H9 (cell line): ENCODE measurements around the gene SHANK1. TPM values are rescaled to one million over a fixed set of nuclear protein-coding genes. Genes with fewer than 3 reads are reported as not detected.

Experiments
- DNase-seq: peaks from one replicate; pipeline ENCODE4 v3.0.0-alpha.2; 2017
- H2AFZ ChIP-seq: one replicate; pipeline ENCODE4 v1.6.1; 2013; ENCODE audit warnings: mild to moderate bottlenecking, low read length, control low read depth, moderate library complexity
- H2AK5ac ChIP-seq: 2 replicates; pipeline ENCODE4 v1.6.1; 2013; ENCODE audit warnings: low read length, control low read depth, mixed read lengths; ENCODE audit not compliant: insufficient read length
- H2BK120ac ChIP-seq: one replicate; pipeline ENCODE4 v1.6.1; 2013; ENCODE audit warnings: low read depth, mild to moderate bottlenecking, low read length, control low read depth, inconsistent platforms; ENCODE audit not compliant: poor library complexity, severe bottlenecking
- H2BK12ac ChIP-seq: 2 replicates; pipeline ENCODE4 v1.6.1; 2013; ENCODE audit warnings: low read length, control low read depth, mixed read lengths, low read depth; ENCODE audit not compliant: insufficient read length
- H2BK15ac ChIP-seq: 2 replicates; pipeline ENCODE4 v1.6.1; 2013; ENCODE audit warnings: low read depth, low read length, control low read depth
- H2BK20ac ChIP-seq: one replicate; pipeline ENCODE4 v1.6.1; 2013; ENCODE audit warnings: low read depth, mild to moderate bottlenecking, low read length, control low read depth, inconsistent platforms; ENCODE audit not compliant: poor library complexity, severe bottlenecking
- H2BK5ac ChIP-seq: 2 replicates; pipeline ENCODE4 v1.6.1; 2013; ENCODE audit warnings: low read length, control low read depth, mixed read lengths; ENCODE audit not compliant: insufficient read length
- H3K14ac ChIP-seq: 2 replicates; pipeline ENCODE4 v1.6.1; 2013; ENCODE audit warnings: low read length, control low read depth; ENCODE audit not compliant: insufficient read depth
- H3K18ac ChIP-seq: 2 replicates; pipeline ENCODE4 v1.6.1; 2013; ENCODE audit warnings: low read depth, mild to moderate bottlenecking, mixed read lengths, low read length, control low read depth; ENCODE audit not compliant: insufficient read length
- H3K23ac ChIP-seq: 2 replicates; pipeline ENCODE4 v1.6.1; 2013; ENCODE audit warnings: low read length, control low read depth, mixed read lengths, low read depth; ENCODE audit not compliant: insufficient read length
- H3K23me2 ChIP-seq: 2 replicates; pipeline ENCODE4 v1.6.1; 2013; ENCODE audit warnings: low read depth, mild to moderate bottlenecking, mixed read lengths, low read length, control low read depth; ENCODE audit not compliant: insufficient read length, poor library complexity, severe bottlenecking
- H3K27ac ChIP-seq: 2 replicates; pipeline ENCODE4 v1.5.1; 2013; ENCODE audit warnings: low read length, control low read depth, mixed read lengths, low read depth; ENCODE audit not compliant: insufficient read length
- H3K27me3 ChIP-seq: 2 replicates; pipeline ENCODE4 v1.6.1; 2013; ENCODE audit warnings: low read length, control low read depth, inconsistent platforms; ENCODE audit not compliant: insufficient read depth
- H3K4ac ChIP-seq: 2 replicates; pipeline ENCODE4 v1.6.1; 2013; ENCODE audit warnings: low read depth, mild to moderate bottlenecking, control low read depth, inconsistent platforms, low read length, moderate library complexity
- H3K4me1 ChIP-seq: 2 replicates; pipeline ENCODE4 v1.6.1; 2013; ENCODE audit warnings: low read length, control low read depth, inconsistent platforms; ENCODE audit not compliant: insufficient read depth
- H3K4me2 ChIP-seq: 2 replicates; pipeline ENCODE4 v1.6.1; 2013; ENCODE audit warnings: low read length, control low read depth, mixed read lengths; ENCODE audit not compliant: insufficient read length, insufficient read depth
- H3K56ac ChIP-seq: 2 replicates; pipeline ENCODE4 v1.6.1; 2013; ENCODE audit warnings: low read depth, mild to moderate bottlenecking, mixed read lengths, low read length, control low read depth; ENCODE audit not compliant: insufficient read length
- H3K79me1 ChIP-seq: 2 replicates; pipeline ENCODE4 v1.6.1; 2013; ENCODE audit warnings: low read depth, mild to moderate bottlenecking, moderate library complexity, low read length, control low read depth, inconsistent platforms; ENCODE audit not compliant: insufficient read depth, poor library complexity, severe bottlenecking
- H3K79me2 ChIP-seq: 2 replicates; pipeline ENCODE4 v1.6.1; 2013; ENCODE audit warnings: low read length, control low read depth, inconsistent platforms; ENCODE audit not compliant: insufficient read depth
- H3K9ac ChIP-seq: 2 replicates; pipeline ENCODE4 v1.6.1; 2013; ENCODE audit warnings: low read length, control low read depth, mixed read lengths; ENCODE audit not compliant: insufficient read length; ENCODE audit errors: extremely low read depth
- H3K9me3 ChIP-seq: one replicate; pipeline ENCODE4 v1.6.1; 2013; ENCODE audit warnings: low read depth, low read length, inconsistent platforms; ENCODE audit not compliant: control insufficient read depth
- H3T11ph ChIP-seq: one replicate; pipeline ENCODE4 v1.6.1; 2013; ENCODE audit warnings: mild to moderate bottlenecking, low read length, control low read depth, inconsistent platforms
- H4K20me1 ChIP-seq: one replicate; pipeline ENCODE4 v1.6.1; 2013; ENCODE audit not compliant: control insufficient read depth, insufficient read length, insufficient read depth
- H4K5ac ChIP-seq: 2 replicates; pipeline ENCODE4 v1.6.1; 2013; ENCODE audit warnings: low read depth, mild to moderate bottlenecking, mixed read lengths, low read length, control low read depth; ENCODE audit not compliant: insufficient read length
- H4K8ac ChIP-seq: replicated peaks from 2 replicates; pipeline ENCODE4 v1.6.1; 2013; ENCODE audit warnings: low read length, control low read depth, mixed read lengths, low read depth; ENCODE audit not compliant: insufficient read length
- H4K91ac ChIP-seq: 2 replicates; pipeline ENCODE4 v1.6.1; 2013; ENCODE audit warnings: low read depth, mild to moderate bottlenecking, moderate library complexity, mixed read lengths, low read length, control low read depth; ENCODE audit not compliant: insufficient read length
- H3K27ac Mint-ChIP-seq, 3 experiments: 2 replicates in 2 of 3; 3 replicates in 1 of 3; pipeline ENCODE4 v1.8.0; 2020 to 2021; ENCODE audit warnings: mixed read lengths in 3 of 3, mild to moderate bottlenecking in 1 of 3, moderate library complexity in 1 of 3
- H3K27me3 Mint-ChIP-seq: 2 replicates; pipeline ENCODE4 v1.8.0; 2021; ENCODE audit warnings: low read depth, mild to moderate bottlenecking, moderate library complexity, mixed read lengths
- H3K36me3 Mint-ChIP-seq, 3 experiments: 2 replicates in 2 of 3; 3 replicates in 1 of 3; pipeline ENCODE4 v1.8.0; 2020 to 2021; ENCODE audit warnings: low read depth in 3 of 3, mixed read lengths in 3 of 3; ENCODE audit not compliant: insufficient read depth in 1 of 3
- H3K4me1 Mint-ChIP-seq, 2 experiments: 2 replicates each; pipeline ENCODE4 v1.8.0; 2020; ENCODE audit warnings: mixed read lengths in 2 of 2
- H3K4me3 Mint-ChIP-seq, 2 experiments: 2 replicates in 1 of 2; 3 replicates in 1 of 2; pipeline ENCODE4 v1.8.0; 2020 to 2021; ENCODE audit warnings: mild to moderate bottlenecking in 2 of 2, mixed read lengths in 2 of 2, moderate library complexity in 1 of 2
- H3K9me3 Mint-ChIP-seq, 2 experiments: 2 replicates in 1 of 2; 3 replicates in 1 of 2; pipeline ENCODE4 v1.8.0; 2020; ENCODE audit warnings: mild to moderate bottlenecking in 2 of 2, mixed read lengths in 2 of 2, moderate library complexity in 1 of 2
- WGBS: extraction: QIAGEN DNeasy Blood & Tissue Kit; methylation state at CpG from one replicate; pipeline ENCODE4 v1.1.7; 2013; ENCODE audit warnings: missing lambda C conversion rate, low lambda C conversion rate, mixed read lengths; ENCODE audit not compliant: insufficient read length; ENCODE audit errors: extremely low coverage; 5-methylcytosine and 5-hydroxymethylcytosine counted together
- total RNA-seq: library from RNA; stranded (reverse); gene quantifications from 2 replicates; pipeline ENCODE4 v1.2.1, GENCODE V29; 2021
- TF ChIP-seq, protein P1 (sequence below): fragments of 200-600 bp; sonication (generic); conservative IDR thresholded peaks from 3 replicates; pipeline ENCODE4 v1.8.0; 2021; ENCODE audit warnings: antibody characterized with exemption, mild to moderate bottlenecking

SHANK1 gene
- total RNA-seq, 1 experiment from 2014 or later, result 1.7 TPM

GRCh38 chr19:50729894-50730293, 10.3 kb upstream of the SHANK1 start:
- Mint-ChIP-seq H3K36me3 (no peaks in the 10 kb centered on the region; a peak in 2 of 7 replicates), H3K27me3 (peaks cover 45% of the 10 kb centered on the region), H3K9me3 (no peaks in the 10 kb centered on the region), H3K4me1 (peaks cover 18 to 27% of the 10 kb centered on the region in 2 experiments), H3K4me3 (no peak overlapping the region), H3K27ac (no peak overlapping the region)
- Histone ChIP-seq H2BK15ac (no peak overlapping the region), H3K4me2 (no peak overlapping the region), H3K4me1 (no peaks in the 10 kb centered on the region; the same call in 1 of the 2 replicates), H4K8ac (no peak overlapping the region), H3K23ac (no peak overlapping the region), H2BK5ac (no peak overlapping the region), H3K9ac (no peak overlapping the region), H2BK20ac (no peak overlapping the region), H3K27me3 (no peaks in the 10 kb centered on the region), H3K18ac (no peak overlapping the region), H2AFZ (no peak overlapping the region), H3K4ac (no peak overlapping the region), H3K14ac (no peak overlapping the region), H3K79me2 (no peaks in the 10 kb centered on the region), H3K56ac (no peak overlapping the region), H4K91ac (no peak overlapping the region), H4K20me1 (no peaks in the 10 kb centered on the region), H3K9me3 (no peaks in the 10 kb centered on the region), H2BK120ac (no peak overlapping the region), H2BK12ac (no peak overlapping the region), H3K23me2 (no peaks in the 10 kb centered on the region), H4K5ac (no peak overlapping the region), H3K27ac (no peak overlapping the region), H3K79me1 (no peaks in the 10 kb centered on the region), H3T11ph (no peak overlapping the region), H2AK5ac (no peak overlapping the region)
- WGBS, result no CpG with 5 or more reads among the region's 5 CpGs
- no peak for DNase-seq
- TF ChIP-seq, protein P1, sequence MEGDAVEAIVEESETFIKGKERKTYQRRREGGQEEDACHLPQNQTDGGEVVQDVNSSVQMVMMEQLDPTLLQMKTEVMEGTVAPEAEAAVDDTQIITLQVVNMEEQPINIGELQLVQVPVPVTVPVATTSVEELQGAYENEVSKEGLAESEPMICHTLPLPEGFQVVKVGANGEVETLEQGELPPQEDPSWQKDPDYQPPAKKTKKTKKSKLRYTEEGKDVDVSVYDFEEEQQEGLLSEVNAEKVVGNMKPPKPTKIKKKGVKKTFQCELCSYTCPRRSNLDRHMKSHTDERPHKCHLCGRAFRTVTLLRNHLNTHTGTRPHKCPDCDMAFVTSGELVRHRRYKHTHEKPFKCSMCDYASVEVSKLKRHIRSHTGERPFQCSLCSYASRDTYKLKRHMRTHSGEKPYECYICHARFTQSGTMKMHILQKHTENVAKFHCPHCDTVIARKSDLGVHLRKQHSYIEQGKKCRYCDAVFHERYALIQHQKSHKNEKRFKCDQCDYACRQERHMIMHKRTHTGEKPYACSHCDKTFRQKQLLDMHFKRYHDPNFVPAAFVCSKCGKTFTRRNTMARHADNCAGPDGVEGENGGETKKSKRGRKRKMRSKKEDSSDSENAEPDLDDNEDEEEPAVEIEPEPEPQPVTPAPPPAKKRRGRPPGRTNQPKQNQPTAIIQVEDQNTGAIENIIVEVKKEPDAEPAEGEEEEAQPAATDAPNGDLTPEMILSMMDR, result no peak
